DOHH2 (cell line): ENCODE data around the gene RPUSD1.

Experiments used
- H3F3A ChIP-seq: fragments of 200-600 bp; sonication (generic), shearing (Covaris generic); 2 replicates; pipeline ENCODE4 v1.6.0; 2016; ENCODE audit warnings: antibody characterized with exemption, mild to moderate bottlenecking; ENCODE audit not compliant: control insufficient read depth, insufficient read depth
- H3K27ac ChIP-seq: fragments of 200-600 bp; sonication (generic); 2 replicates; pipeline ENCODE4 v1.5.1; 2014; ENCODE audit warnings: low read depth, mild to moderate bottlenecking, low read length, moderate library complexity
- H3K27me3 ChIP-seq: fragments of 200-600 bp; sonication (generic); 2 replicates; pipeline ENCODE4 v1.6.1; 2014; ENCODE audit warnings: mild to moderate bottlenecking, low read length, mixed read lengths; ENCODE audit not compliant: control insufficient read depth
- H3K36me3 ChIP-seq: fragments of 200-600 bp; sonication (generic); 2 replicates; pipeline ENCODE4 v1.6.1; 2014; ENCODE audit warnings: mild to moderate bottlenecking, low read length, moderate library complexity, mixed read lengths; ENCODE audit not compliant: control insufficient read depth
- H3K4me1 ChIP-seq: fragments of 200-600 bp; sonication (generic); 2 replicates; pipeline ENCODE4 v1.6.1; 2014; ENCODE audit warnings: mild to moderate bottlenecking, low read length, mixed read lengths; ENCODE audit not compliant: control insufficient read depth
- H3K4me2 ChIP-seq: fragments of 200-600 bp; sonication (generic); 2 replicates; pipeline ENCODE4 v1.6.0; 2014; ENCODE audit warnings: mild to moderate bottlenecking, low read length, moderate library complexity
- H3K4me3 ChIP-seq: fragments of 200-600 bp; sonication (generic); 2 replicates; pipeline ENCODE4 v1.5.1; 2014; ENCODE audit warnings: mild to moderate bottlenecking, low read length, mixed read lengths
- H3K79me2 ChIP-seq: fragments of 200-600 bp; sonication (generic); 2 replicates; pipeline ENCODE4 v1.6.1; 2014; ENCODE audit warnings: mild to moderate bottlenecking, low read length, mixed read lengths; ENCODE audit not compliant: control insufficient read depth
- H3K9me2 ChIP-seq: fragments of 200-600 bp; sonication (generic); replicated peaks from 2 replicates; pipeline ENCODE4 v1.6.1; 2014; ENCODE audit warnings: mild to moderate bottlenecking, low read length, mixed read lengths; ENCODE audit not compliant: control insufficient read depth
- H3K9me3 ChIP-seq: fragments of 200-600 bp; sonication (generic); 2 replicates; pipeline ENCODE4 v1.6.1; 2014; ENCODE audit warnings: antibody characterized with exemption, low read length, mixed read lengths; ENCODE audit not compliant: control insufficient read depth, insufficient read depth
- H4K20me1 ChIP-seq: fragments of 200-600 bp; sonication (generic); 2 replicates; pipeline ENCODE4 v1.6.0; 2014; ENCODE audit warnings: low read depth, mild to moderate bottlenecking, antibody characterized with exemption, low read length, moderate library complexity; ENCODE audit not compliant: control insufficient read depth, insufficient read depth
- CTCF ChIP-seq: fragments of 200-600 bp; sonication (generic); IDR thresholded peaks from one replicate; pipeline ENCODE4 v1.5.1; 2014; ENCODE audit warnings: antibody characterized with exemption, mild to moderate bottlenecking, low read depth, low read length; ENCODE audit not compliant: poor library complexity, severe bottlenecking
- EZH2phosphoT487 ChIP-seq: fragments of 200-600 bp; sonication (generic); IDR thresholded peaks from 2 replicates; pipeline ENCODE4 v1.6.1; 2017; ENCODE audit warnings: borderline replicate concordance, mild to moderate bottlenecking, antibody characterized with exemption, low read length, moderate library complexity, mixed read lengths

The RPUSD1 gene

GRCh38 chr16:799111-799947, 11.1 kb upstream of the RPUSD1 start:
- peaks cover 13% of the 10 kb centered on the region; the same call in 1 of the 2 replicates for H4K20me1 ChIP-seq
- peaks cover 9% of the 10 kb centered on the region; the same call in 1 of the 2 replicates for H3K4me1 ChIP-seq

GRCh38 chr16:798666-799065, 10.5 kb upstream of the RPUSD1 start:
- Histone ChIP-seq H4K20me1 (peaks cover 13% of the 10 kb centered on the region; the same call in 1 of the 2 replicates), H3K4me1 (peaks cover 9% of the 10 kb centered on the region; the same call in 1 of the 2 replicates), H3K9me2 (no peaks in the 10 kb centered on the region), H3K9me3 (no peaks in the 10 kb centered on the region), H3F3A (no peaks in the 10 kb centered on the region; the same call in 1 of the 2 replicates), H3K36me3 (peaks cover 18% of the 10 kb centered on the region), H3K79me2 (no peaks in the 10 kb centered on the region), H3K27me3 (peaks cover 45% of the 10 kb centered on the region), H3K4me3 (no peak overlapping the region), H3K27ac (no peak overlapping the region), H3K4me2 (no peak overlapping the region)
- TF ChIP-seq CTCF (no peak), EZH2phosphoT487 (no peak)

More at GRCh38 chr16:799111-799947, 11.1 kb upstream of the RPUSD1 start:
- Histone ChIP-seq H3K9me3 (no peaks in the 10 kb centered on the region), H3F3A (no peaks in the 10 kb centered on the region; the same call in 1 of the 2 replicates), H3K9me2 (no peaks in the 10 kb centered on the region), H3K27me3 (peaks cover 49% of the 10 kb centered on the region), H3K36me3 (peaks cover 15% of the 10 kb centered on the region), H3K27ac (no peak overlapping the region), H3K79me2 (no peaks in the 10 kb centered on the region), H3K4me3 (no peak overlapping the region), H3K4me2 (no peak overlapping the region)
- TF ChIP-seq EZH2phosphoT487, result no peak
- no peak for TF ChIP-seq CTCF

- Histone ChIP-seq H3K27ac (no peak overlapping the region), H3K27me3 (peaks cover 36% of the 10 kb centered on the region), H3K36me3 (peaks cover 18% of the 10 kb centered on the region), H3K9me3 (no peaks in the 10 kb centered on the region), H3K4me2 (no peak overlapping the region), H3K4me1 (peaks cover 9% of the 10 kb centered on the region; the same call in 1 of the 2 replicates), H3K9me2 (no peaks in the 10 kb centered on the region), H3F3A (no peaks in the 10 kb centered on the region), H3K4me3 (no peak overlapping the region), H4K20me1 (peaks cover 10% of the 10 kb centered on the region; the same call in 1 of the 2 replicates), H3K79me2 (no peaks in the 10 kb centered on the region)
- TF ChIP-seq EZH2phosphoT487 (no peak), CTCF (no peak)
Observed at GRCh38 chr16:797686-798085, 9.5 kb upstream of the RPUSD1 start.
